SK-N-MC (cell line): ENCODE data around the gene TIMM10.

Source experiments
- EZH2 ChIP-seq: fragments of 200-600 bp; sonication (generic); IDR thresholded peaks from one replicate; pipeline ENCODE4 v1.6.1; 2017; ENCODE audit warnings: antibody characterized with exemption
- FOXP2 ChIP-seq: optimal IDR thresholded peaks from 2 replicates; pipeline ENCODE3; 2011; ENCODE audit warnings: mild to moderate bottlenecking, moderate library complexity; ENCODE audit not compliant: insufficient read depth; ENCODE audit errors: extremely low read length, control extremely low read depth
- POLR2AphosphoS5 ChIP-seq: IDR thresholded peaks from 2 replicates; pipeline ENCODE4 v1.6.1; 2012; ENCODE audit warnings: mild to moderate bottlenecking, low read depth, low read length, borderline replicate concordance

DNA sequence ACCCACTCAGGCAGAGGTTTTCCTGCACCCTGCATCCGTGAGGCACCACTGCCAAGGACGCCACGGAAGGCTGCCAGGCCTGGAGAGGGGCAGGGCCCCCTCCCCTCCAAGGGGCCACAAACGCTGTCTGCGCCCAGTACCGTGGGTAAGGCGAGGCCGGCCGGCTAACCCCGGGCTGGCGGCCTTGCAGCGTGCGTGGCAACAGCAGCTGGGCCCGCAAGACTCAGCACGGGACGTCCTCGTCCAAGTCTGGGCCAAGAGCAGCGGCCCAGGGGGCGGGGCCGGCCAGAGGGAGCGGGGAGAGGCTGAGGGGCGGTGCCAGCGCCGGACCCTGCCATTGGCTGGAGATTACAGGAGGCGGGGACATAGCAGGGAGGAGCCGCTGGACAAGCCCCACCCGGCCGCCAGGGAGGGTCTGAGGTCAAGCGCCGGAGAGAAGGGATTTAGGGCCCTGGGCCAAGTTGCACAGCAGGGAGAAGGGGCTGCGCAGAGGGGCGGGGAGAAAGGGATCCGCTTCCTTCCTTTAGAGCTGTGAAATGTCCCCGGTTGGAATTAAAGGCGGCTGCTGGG lies 31.1 kb downstream of the TIMM10 start:
- no peak for TF ChIP-seq POLR2AphosphoS5
- no peak for TF ChIP-seq EZH2
- TF ChIP-seq FOXP2 = no peak
